ENCODE data around the gene MAML3.
A peak's percentile ranks its signal among the peaks of the same experiment; 100 is the strongest.

MAML3 gene

DNA sequence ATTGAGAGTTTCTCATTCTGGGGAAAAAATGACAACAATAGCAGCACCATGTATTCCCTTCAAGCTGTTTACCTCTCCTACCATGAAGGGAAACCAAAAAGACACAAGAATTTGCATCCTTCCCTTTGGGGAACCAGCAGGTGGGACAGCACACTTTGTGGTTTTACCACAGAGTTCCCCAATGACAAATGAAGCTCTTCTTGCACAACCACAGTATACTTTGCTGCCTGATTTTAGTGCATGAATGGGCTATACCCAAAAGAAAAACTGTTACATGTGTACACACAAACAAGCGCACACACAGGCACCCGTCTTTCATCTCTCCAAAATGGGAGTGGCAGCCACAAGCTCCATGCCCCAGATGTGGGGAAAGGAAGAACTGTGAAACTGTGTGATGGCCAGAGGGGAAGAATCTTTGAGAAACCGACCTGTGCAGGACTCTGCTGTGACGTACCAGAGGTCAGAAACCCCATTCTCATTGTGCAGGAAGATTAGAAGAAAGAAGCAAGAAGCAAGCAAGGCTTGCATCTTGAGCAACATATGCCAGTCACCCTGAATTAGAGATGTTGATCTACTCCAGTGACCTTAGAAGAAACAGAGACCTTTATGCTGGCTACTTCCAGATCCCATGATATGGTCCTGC lies 2.7 kb upstream of the MAML3 start:
- DNase-seq (ENCODE audit: low read depth): no peak

DNA sequence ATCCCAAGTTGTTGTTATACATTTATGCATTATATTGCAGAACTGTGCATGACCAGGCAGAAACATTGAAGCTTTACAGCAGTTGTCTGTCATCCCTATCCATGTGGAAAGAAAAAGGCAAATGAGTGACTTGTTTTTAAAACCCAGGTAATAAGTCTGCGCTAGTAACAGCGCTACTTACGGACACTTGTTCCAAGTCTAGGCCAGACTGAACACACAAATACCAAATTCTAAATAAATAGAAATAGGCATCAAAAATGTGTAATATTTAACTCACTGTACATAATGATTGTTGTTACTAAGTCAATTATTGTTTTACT lies 548 bp upstream of the MAML3 start:
- DNase-seq (ENCODE audit: low read depth): no peak

GRCh38 chr4:140153419-140153717 lies 616 bp downstream of the MAML3 start:
- DNase-seq (ENCODE audit: low read depth): no peak

DNA sequence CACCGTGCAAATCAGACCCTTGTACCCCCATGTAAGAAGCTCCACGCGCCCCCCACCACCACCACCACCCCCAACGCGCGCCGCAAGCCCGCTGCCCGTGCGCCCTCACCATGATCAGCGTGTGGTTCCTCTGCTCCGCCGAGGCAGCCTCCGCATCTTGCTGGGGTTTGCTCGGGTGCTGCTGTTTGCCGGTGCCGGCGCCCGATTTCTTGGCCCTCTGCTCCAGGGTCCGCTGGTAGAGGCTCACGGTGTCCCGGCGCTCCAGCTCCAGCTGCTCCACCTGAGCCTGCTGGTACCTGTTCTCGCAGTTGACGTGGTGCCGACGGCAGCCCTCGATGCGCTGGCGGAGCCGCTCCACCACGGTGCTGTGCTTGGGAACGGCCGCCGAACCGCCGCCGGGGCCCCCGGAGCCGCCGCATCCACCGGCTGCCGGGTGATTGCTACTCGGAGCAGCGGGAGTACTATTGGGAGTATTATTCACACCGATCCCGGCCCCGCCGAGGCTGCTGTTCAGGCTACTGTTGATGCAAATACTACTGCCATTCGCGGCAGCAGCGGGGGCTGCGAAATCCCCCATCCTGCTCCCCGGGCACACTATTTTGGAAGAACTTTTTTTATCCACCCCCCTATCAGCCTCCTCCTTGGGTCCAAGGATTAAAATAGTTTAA lies 1.1 kb downstream of the MAML3 start:
- DNase-seq (ENCODE audit: low read depth): peak; percentile 23

DNA sequence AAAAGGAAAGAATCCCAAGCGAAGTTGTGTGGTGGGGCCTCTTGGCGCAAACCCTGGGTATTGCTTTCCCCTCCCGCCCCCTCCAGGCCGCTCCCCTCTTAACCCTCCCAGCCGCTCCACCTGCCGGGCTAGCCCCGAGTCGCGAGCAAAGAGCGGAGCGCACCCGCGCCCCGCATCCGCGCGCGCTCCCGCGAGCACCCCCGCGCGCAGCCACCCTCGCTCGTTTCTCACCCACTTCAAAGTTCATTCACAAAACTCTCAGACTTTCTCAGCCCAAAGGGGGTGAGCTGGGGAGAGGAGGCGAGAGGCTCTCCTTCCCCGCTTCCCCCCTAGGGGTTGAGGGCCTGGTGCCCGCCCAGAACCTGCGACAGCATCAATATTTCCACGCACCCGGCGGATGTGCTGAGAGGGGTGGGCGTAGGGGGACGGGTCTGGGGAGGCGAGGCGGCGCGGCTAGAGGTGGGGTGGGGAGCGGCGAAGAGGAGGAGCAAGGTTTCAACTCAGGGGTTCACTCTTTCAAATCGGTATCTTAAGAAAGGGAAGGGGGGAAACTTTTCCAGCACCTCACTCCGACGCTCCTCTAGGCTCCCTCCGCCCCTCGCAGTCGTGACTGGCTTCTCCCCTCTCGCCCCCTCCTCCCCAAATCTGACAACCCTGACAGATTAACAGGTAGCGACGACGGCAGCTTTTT lies 1.8 kb downstream of the MAML3 start:
- DNase-seq (ENCODE audit: low read depth): peak; percentile 70

DNA sequence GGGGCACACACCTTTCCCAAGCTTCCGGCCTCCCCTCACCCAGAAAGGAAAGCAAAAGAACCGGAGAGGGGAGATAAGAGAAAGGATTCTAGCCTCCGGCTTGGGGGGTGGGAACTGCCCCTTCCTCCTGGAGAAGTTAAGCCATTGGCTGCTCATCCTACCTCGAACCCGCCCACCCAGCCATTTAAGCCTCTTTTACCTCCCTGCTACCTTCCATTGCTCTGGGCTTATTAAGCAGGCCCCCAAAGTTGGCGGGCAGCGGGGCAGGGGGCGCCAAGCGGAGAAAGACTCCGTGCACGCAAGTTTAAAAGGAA lies 2.3 kb downstream of the MAML3 start:
- DNase-seq (ENCODE audit: low read depth): no peak

DNA sequence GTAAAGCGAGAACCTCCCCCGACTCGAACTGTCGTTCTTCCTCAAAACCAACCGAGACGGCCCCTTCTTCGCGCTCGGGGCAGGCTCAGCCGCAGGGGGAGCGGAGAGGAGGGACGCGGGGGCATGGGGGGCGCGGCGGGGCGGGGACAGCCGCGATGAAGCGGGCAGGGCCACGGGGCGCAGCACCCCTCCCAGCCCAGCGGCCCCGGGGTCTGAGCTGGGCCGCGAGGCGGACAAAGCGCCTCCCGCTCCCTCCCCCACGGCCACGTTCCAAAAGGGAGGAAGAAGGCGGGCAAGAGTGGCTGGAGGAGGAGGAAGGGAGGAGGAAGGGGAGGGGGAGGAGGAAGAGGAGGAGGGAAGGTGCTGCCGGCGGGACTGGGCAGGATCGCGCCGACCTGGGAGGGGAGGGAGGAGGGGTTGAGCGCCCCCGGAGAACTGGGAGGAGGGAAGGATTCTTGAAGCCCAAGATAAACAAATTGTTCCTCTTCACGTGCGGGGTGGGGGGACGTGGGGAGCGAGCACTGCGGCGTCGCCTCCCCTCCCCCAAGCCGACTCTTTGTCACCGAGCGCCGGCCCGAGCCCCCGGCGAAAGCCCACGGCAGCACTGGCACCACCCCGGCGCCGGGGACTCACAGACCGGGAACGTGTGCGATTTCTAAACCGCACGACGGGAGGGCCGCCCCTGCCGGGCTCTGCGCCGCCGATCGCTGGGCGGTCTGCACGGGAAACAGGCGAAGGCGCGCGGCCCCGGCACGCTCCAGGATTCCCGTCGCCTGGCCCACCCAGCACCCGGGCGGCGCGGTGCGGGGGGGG lies 2.9 kb downstream of the MAML3 start:
- peak; percentile 29 for DNase-seq (ENCODE audit: low read depth)

DNA sequence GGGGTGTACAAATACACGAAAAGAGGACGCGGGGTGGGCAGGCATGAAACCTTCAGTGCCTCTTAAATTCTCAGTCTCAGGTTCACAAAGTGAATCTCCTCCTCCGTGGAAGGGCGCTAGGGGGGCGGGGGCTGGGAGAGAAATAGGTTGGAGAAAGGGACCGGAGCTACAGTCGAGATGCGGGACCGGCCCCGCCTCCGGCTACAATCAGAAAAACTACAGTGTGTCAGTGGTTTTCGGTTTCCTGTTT lies 3.4 kb downstream of the MAML3 start:
- peak; percentile 52 for DNase-seq (ENCODE audit: low read depth)

- peak; percentile 58 for DNase-seq (ENCODE audit: low read depth)
Observed at GRCh38 chr4:140149846-140150635, 3.9 kb downstream of the MAML3 start.

- no peak for DNase-seq (ENCODE audit: low read depth)
Observed at GRCh38 chr4:140144050-140144449, 9.9 kb downstream of the MAML3 start.

DNA sequence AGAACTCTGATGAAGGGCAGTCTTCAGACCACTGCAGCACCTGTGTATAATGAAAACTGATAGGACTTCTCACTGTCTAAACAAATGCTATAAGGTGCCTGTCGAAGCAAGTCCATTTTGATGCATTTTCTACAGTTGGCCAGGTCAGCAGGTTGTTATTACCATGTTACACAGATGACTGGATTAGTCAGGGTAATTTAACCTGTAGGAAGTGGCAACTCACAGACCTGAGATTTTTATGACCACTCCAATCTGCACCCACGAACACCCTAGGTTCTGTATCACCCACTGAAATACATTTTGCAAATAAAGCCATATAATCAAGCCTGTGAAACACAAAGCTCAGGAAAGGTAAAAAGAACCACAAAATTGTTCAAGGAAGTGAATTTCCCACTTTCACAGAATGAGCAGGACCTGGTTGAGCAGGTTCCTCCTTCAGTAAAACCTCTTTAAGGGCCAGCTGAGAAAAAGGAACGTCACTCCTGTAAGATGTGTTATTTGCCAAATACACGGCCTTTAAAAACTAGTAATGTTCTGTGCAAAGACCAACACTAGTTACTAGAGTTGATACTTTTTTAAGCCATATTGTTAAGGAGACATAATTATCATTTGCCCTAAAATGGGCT lies 12.7 kb downstream of the MAML3 start:
- no peak for DNase-seq (ENCODE audit: low read depth)

DNA sequence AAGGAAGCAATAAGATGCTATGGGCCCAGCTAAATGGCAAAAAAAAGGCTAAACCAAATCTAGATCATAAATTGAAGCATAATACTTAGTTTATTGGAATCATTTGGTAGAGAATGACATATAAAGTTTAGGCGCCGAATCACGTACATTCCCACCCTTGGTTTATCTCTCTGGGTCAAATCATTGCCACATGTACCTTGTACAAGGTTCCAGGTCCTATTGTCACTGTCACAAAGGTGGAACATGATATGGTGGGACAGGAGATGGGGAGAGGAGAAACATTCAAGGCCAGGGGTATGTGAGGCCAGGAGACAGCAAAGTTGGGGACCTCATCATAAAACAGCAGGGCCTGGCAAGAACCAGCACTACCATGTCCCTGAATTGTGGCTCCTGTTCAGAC lies 13.4 kb downstream of the MAML3 start:
- no peak for DNase-seq (ENCODE audit: low read depth)

DNA sequence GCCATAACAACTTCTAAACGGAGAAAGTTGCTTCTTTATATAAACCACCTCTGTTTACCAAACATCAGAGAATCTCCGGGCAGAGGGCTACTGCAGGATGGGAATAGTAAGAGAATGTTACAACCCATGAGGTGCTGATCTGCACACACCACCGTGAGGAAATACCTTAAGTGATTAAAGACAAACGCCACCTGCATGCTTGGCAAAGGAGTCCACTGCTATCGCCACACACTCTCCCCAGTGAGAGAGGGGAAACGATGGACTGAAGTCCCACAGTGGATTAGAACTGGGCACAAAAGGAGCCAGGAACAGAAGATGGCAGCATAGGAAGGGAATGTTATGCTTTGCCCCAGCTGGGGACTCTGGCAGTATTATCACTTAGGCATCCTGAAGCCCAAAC lies 15.6 kb downstream of the MAML3 start:
- no peak for DNase-seq (ENCODE audit: low read depth)

GRCh38 chr4:140137671-140138070 lies 16.3 kb downstream of the MAML3 start:
- no peak for DNase-seq (ENCODE audit: low read depth)

- no peak for DNase-seq (ENCODE audit: low read depth)
Observed at GRCh38 chr4:140136509-140136908, 17.5 kb downstream of the MAML3 start.

GRCh38 chr4:140135529-140136088 lies 18.4 kb downstream of the MAML3 start:
- no peak for DNase-seq (ENCODE audit: low read depth)

DNA sequence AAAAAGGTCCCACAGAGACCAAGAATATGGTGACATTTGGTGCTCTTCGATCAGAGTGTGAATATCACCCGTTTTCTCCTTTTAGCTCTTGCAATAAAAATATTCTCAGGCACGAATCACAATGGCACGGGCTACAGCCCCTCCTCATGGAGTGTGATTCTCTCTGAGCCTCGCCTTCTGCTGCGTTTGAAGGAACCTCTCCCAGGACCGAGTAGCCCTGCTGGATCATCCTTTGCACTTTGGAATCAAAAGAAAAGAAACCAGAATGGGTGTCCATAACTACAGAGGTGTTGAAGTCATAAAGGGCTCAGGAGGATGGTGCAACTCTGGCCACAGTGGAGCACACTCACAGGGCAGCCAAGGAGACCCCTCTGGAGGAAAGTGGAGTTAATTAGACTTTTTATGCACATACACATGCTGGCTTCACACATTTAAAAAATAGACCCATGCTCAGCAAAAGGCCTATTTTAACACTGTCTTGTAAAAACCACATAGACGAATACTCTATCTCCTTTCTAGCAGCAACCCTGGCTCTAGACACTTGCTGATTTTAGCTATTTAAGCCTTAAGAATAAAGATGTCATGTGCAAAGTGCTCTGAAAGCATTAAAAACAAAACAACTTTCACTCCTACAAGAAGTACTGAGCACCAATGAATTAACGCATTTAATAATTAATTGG lies 19.1 kb downstream of the MAML3 start:
- DNase-seq (ENCODE audit: low read depth): no peak

DNA sequence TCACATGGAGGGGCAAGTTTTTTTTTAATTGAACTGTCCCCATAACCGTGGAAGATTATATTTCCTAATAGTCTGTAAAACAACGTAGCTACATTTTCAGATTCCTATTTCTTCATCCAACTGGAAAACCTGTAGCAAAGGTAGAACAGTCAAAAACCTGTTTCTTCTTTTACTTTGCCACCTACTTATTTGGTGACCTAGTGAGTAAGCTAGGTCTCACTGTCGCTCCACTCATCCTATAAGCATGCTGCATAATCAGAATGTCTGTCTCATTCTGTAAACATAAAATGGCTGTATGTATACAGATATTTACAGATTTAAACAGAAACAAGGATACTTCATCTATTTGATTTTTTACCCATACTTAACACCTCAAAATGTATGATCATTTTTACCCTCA lies 20.4 kb downstream of the MAML3 start:
- DNase-seq (ENCODE audit: low read depth): no peak

GRCh38 chr4:140131675-140132229 lies 22.2 kb downstream of the MAML3 start:
- DNase-seq (ENCODE audit: low read depth): no peak

GRCh38 chr4:140130677-140131076 lies 23.3 kb downstream of the MAML3 start:
- no peak for DNase-seq (ENCODE audit: low read depth)

- DNase-seq (ENCODE audit: low read depth): no peak
Observed at GRCh38 chr4:140127422-140127821, 26.6 kb downstream of the MAML3 start.
